GM23338 (cell line): Measurements from ENCODE around the gene LRRN4CL. TPM values are rescaled to one million over a fixed set of nuclear protein-coding genes. Genes with fewer than 3 reads are reported as not detected.

Source experiments
- ATAC-seq: fragments of 200-7000 bp; cut with Tn5 transposase; 3 replicates; pipeline ENCODE4 v1.9.1; 2020
- DNase-seq: peaks from one replicate; pipeline ENCODE4 v3.0.0-alpha.2; 2015; ENCODE audit warnings: low spot score
- H2AFZ ChIP-seq: fragments of 200-600 bp; sonication (generic); 2 replicates; pipeline ENCODE4 v1.8.0; 2016; ENCODE audit warnings: antibody characterized with exemption, mild to moderate bottlenecking, moderate library complexity
- H3F3A ChIP-seq: fragments of 200-600 bp; sonication (generic); replicated peaks from 2 replicates; pipeline ENCODE4 v1.8.0; 2017; ENCODE audit warnings: antibody characterized with exemption, mixed run types, low read depth
- H3K27ac ChIP-seq: fragments of 200-600 bp; sonication (generic); 2 replicates; pipeline ENCODE4 v1.6.1; 2016; ENCODE audit warnings: low read depth
- H3K27me3 ChIP-seq: fragments of 200-600 bp; sonication (generic); 2 replicates; pipeline ENCODE4 v1.8.0; 2016; ENCODE audit warnings: mild to moderate bottlenecking, mixed run types, moderate library complexity; ENCODE audit not compliant: insufficient read depth
- H3K36me3 ChIP-seq: fragments of 200-600 bp; sonication (generic); 2 replicates; pipeline ENCODE4 v1.8.0; 2016; ENCODE audit warnings: mild to moderate bottlenecking; ENCODE audit not compliant: insufficient read depth
- H3K4me1 ChIP-seq: fragments of 200-600 bp; sonication (generic); 2 replicates; pipeline ENCODE4 v1.8.0; 2016; ENCODE audit warnings: mild to moderate bottlenecking, moderate library complexity; ENCODE audit not compliant: insufficient read depth
- H3K4me2 ChIP-seq: fragments of 200-600 bp; sonication (generic); 2 replicates; pipeline ENCODE4 v1.7.1; 2017; ENCODE audit warnings: mixed run types
- H3K4me3 ChIP-seq: fragments of 200-600 bp; sonication (generic); 2 replicates; pipeline ENCODE4 v1.6.1; 2016; ENCODE audit warnings: mixed run types
- H3K79me2 ChIP-seq: fragments of 200-600 bp; sonication (generic); replicated peaks from 2 replicates; pipeline ENCODE4 v1.8.0; 2017; ENCODE audit warnings: mild to moderate bottlenecking; ENCODE audit not compliant: insufficient read depth
- H3K9me2 ChIP-seq: fragments of 200-600 bp; sonication (generic); 2 replicates; pipeline ENCODE4 v1.8.0; 2017; ENCODE audit not compliant: insufficient read depth
- H4K20me1 ChIP-seq: fragments of 200-600 bp; sonication (generic); replicated peaks from 2 replicates; pipeline ENCODE4 v1.8.0; 2017; ENCODE audit warnings: mild to moderate bottlenecking; ENCODE audit not compliant: insufficient read depth
- H3K27ac Mint-ChIP-seq: 2 replicates; pipeline ENCODE4 v1.8.0; 2020; ENCODE audit warnings: inconsistent platforms, mild to moderate bottlenecking, moderate library complexity, mixed read lengths
- H3K27me3 Mint-ChIP-seq: 3 replicates; pipeline ENCODE4 v1.8.0; 2022; ENCODE audit warnings: low read depth, mild to moderate bottlenecking, moderate library complexity, mixed read lengths, inconsistent platforms; ENCODE audit not compliant: insufficient read depth, poor library complexity
- H3K36me3 Mint-ChIP-seq: 3 replicates; pipeline ENCODE4 v1.8.0; 2021; ENCODE audit warnings: low read depth, mild to moderate bottlenecking, inconsistent platforms, moderate library complexity, mixed read lengths
- H3K4me1 Mint-ChIP-seq: 3 replicates; pipeline ENCODE4 v1.8.0; 2020; ENCODE audit warnings: mild to moderate bottlenecking, inconsistent platforms, mixed read lengths
- H3K4me3 Mint-ChIP-seq: 3 replicates; pipeline ENCODE4 v1.8.0; 2021; ENCODE audit warnings: moderate library complexity, mild to moderate bottlenecking, inconsistent platforms, mixed read lengths
- H3K9me3 Mint-ChIP-seq: 3 replicates; pipeline ENCODE4 v1.8.0; 2020; ENCODE audit warnings: moderate library complexity, mild to moderate bottlenecking, inconsistent platforms, mixed read lengths
- CREB1 ChIP-seq: fragments of 250-450 bp; sonication (Bioruptor Pico); IDR thresholded peaks from 2 replicates; pipeline ENCODE4 v1.5.0; 2020; ENCODE audit warnings: low read depth, mild to moderate bottlenecking, moderate library complexity
- EZH2phosphoT487 ChIP-seq: fragments of 200-600 bp; sonication (generic); IDR thresholded peaks from one replicate; pipeline ENCODE4 v1.8.1; 2018; ENCODE audit warnings: antibody characterized with exemption; ENCODE audit not compliant: unreplicated experiment
- JUNB ChIP-seq: IDR thresholded peaks from one replicate; pipeline ENCODE4 v1.6.1; 2016; ENCODE audit warnings: antibody characterized with exemption; ENCODE audit not compliant: unreplicated experiment
- NANOG ChIP-seq: IDR thresholded peaks from 2 replicates; pipeline ENCODE4 v1.6.1; 2016; ENCODE audit warnings: antibody characterized with exemption, borderline replicate concordance
- POLR2AphosphoS5 ChIP-seq: IDR thresholded peaks from 2 replicates; pipeline ENCODE4 v1.6.1; 2016; ENCODE audit warnings: antibody characterized with exemption, low read depth
- STAT1 ChIP-seq: IDR thresholded peaks from one replicate; pipeline ENCODE4 v1.6.1; 2016; ENCODE audit warnings: antibody characterized with exemption; ENCODE audit not compliant: unreplicated experiment
- ZNF114 ChIP-seq: fragments of 250-450 bp; sonication (Bioruptor Pico); IDR thresholded peaks from 2 replicates; pipeline ENCODE4 v1.5.0; 2020; ENCODE audit warnings: mild to moderate bottlenecking, moderate library complexity
- polyA plus RNA-seq: library from polyadenylated mRNA; unstranded; fragments of >200 nt; fragmentation: Nextera tagmentation; extraction: Ambion mirVana; gene quantifications from 2 replicates; pipeline ENCODE4 v1.2.1, GENCODE V29; 2016
- total RNA-seq: library from RNA; depleted of rRNA; stranded (reverse); fragments of >200 nt; shearing (Covaris generic); gene quantifications from 2 replicates; pipeline ENCODE4 v1.2.3, GENCODE V29; 2014
- TF ChIP-seq, protein P1 (sequence below): IDR thresholded peaks from one replicate; pipeline ENCODE4 v1.6.1; 2018; ENCODE audit warnings: antibody characterized with exemption; ENCODE audit not compliant: unreplicated experiment
- TF ChIP-seq, protein P2 (sequence below): IDR thresholded peaks from 2 replicates; pipeline ENCODE4 v1.6.1; 2016; ENCODE audit warnings: antibody characterized with exemption
- TF ChIP-seq, protein P3 (sequence below), 2 experiments: fragments of 200-600 bp in 1 of 2; sonication (generic) in 1 of 2; conservative IDR thresholded peaks; 2 replicates each; pipeline versions ENCODE4 v1.5.1 to v1.6.1; 2016 to 2017; ENCODE audit warnings: antibody characterized with exemption in 2 of 2, low read depth in 2 of 2, mild to moderate bottlenecking in 2 of 2, moderate library complexity in 1 of 2

Gene LRRN4CL
- total and polyA plus RNA-seq, 2 experiments from 2014 or later = 0.08 to 0.21 TPM

DNA sequence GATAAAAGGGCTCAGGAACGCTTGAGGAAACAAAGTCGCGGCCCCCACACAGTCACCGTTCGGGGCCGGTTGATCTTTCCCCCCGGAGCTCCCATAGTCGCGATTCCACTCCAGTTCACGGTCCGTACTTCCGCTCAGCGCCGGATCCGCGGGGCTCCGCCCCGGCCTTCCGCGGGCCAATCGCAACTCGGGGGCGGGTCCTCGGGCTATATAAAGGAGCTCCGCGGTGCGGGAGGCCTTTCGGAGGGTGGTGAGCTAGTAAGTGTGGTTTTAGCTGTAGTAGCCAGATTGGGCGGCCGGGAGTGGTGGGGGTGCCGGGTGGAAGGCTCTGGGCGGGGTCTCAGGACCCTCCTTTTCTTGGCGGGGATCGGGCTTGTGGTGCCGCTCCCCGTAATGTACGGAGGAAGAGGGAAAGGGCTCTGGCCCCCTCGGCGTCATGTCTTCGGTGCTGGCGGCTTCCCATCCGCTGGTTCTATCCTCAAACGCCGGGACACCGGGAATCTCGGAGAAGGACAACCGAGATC, 24.2 kb downstream of the LRRN4CL start, which contains the start of the genes C11orf98 and CSKMT:
C11orf98 (minus strand) TSS at position 136 of the 524 bp plus-strand sequence; CDS start at position 95, 41 bp downstream.
CSKMT (plus strand) TSS at position 238 of the 524 bp plus-strand sequence. CDS start 568 bp downstream, outside the sequence.
- peak; percentile 84 for ATAC-seq
- Mint-ChIP-seq H3K27ac (peak within 1 kb of the TSS; percentile 98), H3K4me1 (peaks cover 17% of the 10 kb centered on the region), H3K36me3 (peaks cover 56% of the 10 kb centered on the region), H3K9me3 (no peaks in the 10 kb centered on the region; the same call in 2 of the 3 replicates), H3K4me3 (peak within 1 kb of the TSS; percentile 98), H3K27me3 (peaks cover 13% of the 10 kb centered on the region)
- Histone ChIP-seq H3K9me2 (no peaks in the 10 kb centered on the region), H3K79me2 (peaks cover 51% of the 10 kb centered on the region), H2AFZ (peak within 1 kb of the TSS; percentile 93), H3K4me3 (peak within 1 kb of the TSS; percentile 99), H3K27me3 (no peaks in the 10 kb centered on the region), H3K4me2 (peak within 1 kb of the TSS; percentile 97), H3K36me3 (peaks cover 20% of the 10 kb centered on the region), H3K27ac (peak within 1 kb of the TSS; percentile 98), H3F3A (peaks cover 65% of the 10 kb centered on the region), H3K4me1 (peaks cover 26% of the 10 kb centered on the region), H4K20me1 (peaks cover 15% of the 10 kb centered on the region)
- peak; percentile 96 for DNase-seq
- TF ChIP-seq, protein P1, sequence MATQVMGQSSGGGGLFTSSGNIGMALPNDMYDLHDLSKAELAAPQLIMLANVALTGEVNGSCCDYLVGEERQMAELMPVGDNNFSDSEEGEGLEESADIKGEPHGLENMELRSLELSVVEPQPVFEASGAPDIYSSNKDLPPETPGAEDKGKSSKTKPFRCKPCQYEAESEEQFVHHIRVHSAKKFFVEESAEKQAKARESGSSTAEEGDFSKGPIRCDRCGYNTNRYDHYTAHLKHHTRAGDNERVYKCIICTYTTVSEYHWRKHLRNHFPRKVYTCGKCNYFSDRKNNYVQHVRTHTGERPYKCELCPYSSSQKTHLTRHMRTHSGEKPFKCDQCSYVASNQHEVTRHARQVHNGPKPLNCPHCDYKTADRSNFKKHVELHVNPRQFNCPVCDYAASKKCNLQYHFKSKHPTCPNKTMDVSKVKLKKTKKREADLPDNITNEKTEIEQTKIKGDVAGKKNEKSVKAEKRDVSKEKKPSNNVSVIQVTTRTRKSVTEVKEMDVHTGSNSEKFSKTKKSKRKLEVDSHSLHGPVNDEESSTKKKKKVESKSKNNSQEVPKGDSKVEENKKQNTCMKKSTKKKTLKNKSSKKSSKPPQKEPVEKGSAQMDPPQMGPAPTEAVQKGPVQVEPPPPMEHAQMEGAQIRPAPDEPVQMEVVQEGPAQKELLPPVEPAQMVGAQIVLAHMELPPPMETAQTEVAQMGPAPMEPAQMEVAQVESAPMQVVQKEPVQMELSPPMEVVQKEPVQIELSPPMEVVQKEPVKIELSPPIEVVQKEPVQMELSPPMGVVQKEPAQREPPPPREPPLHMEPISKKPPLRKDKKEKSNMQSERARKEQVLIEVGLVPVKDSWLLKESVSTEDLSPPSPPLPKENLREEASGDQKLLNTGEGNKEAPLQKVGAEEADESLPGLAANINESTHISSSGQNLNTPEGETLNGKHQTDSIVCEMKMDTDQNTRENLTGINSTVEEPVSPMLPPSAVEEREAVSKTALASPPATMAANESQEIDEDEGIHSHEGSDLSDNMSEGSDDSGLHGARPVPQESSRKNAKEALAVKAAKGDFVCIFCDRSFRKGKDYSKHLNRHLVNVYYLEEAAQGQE = peak; percentile 37
- TF ChIP-seq, protein P2, sequence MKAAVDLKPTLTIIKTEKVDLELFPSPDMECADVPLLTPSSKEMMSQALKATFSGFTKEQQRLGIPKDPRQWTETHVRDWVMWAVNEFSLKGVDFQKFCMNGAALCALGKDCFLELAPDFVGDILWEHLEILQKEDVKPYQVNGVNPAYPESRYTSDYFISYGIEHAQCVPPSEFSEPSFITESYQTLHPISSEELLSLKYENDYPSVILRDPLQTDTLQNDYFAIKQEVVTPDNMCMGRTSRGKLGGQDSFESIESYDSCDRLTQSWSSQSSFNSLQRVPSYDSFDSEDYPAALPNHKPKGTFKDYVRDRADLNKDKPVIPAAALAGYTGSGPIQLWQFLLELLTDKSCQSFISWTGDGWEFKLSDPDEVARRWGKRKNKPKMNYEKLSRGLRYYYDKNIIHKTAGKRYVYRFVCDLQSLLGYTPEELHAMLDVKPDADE = no peak; the same call in none of the 2 replicates
- TF ChIP-seq, protein P3, sequence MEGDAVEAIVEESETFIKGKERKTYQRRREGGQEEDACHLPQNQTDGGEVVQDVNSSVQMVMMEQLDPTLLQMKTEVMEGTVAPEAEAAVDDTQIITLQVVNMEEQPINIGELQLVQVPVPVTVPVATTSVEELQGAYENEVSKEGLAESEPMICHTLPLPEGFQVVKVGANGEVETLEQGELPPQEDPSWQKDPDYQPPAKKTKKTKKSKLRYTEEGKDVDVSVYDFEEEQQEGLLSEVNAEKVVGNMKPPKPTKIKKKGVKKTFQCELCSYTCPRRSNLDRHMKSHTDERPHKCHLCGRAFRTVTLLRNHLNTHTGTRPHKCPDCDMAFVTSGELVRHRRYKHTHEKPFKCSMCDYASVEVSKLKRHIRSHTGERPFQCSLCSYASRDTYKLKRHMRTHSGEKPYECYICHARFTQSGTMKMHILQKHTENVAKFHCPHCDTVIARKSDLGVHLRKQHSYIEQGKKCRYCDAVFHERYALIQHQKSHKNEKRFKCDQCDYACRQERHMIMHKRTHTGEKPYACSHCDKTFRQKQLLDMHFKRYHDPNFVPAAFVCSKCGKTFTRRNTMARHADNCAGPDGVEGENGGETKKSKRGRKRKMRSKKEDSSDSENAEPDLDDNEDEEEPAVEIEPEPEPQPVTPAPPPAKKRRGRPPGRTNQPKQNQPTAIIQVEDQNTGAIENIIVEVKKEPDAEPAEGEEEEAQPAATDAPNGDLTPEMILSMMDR (conservative IDR thresholded peaks at IDR 0.05; ENCODE audit: low read depth in 2 of 2) = no peak
- TF ChIP-seq STAT1 (no peak), POLR2AphosphoS5 (peak; percentile 100)

DNA sequence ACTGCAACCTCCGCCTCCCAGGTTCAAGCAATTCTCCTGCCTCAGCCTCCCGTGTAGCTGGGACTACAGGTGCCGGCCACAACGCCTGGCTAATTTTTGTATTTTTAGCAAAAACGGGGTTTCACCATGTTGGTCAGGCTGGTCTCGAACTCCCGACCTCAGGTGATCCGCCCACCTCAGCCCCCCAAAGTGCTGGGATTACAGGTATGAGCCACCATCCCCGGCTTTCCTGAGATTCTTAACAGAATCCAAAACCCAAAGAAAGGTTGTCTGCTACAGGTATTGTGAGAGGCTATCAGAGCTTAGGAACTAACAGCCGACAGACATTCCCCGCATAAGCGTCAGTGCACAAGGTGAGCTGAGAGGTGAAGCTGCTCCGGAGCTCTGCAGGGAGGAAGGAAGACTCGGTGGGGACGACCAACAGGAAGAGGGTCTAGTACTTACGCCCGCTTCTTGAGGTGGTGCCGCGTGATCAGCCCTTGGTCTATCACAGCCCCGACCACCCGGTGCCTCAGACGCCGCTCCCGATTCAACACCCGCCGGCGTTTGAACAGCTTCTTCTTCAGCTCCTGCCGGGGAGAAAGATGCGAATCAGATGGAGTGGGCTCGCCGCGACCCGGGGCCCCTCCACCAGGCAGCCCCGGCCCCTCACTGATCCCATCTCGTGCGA, 24.8 kb downstream of the LRRN4CL start:
- Mint-ChIP-seq H3K27ac (peak overlapping the region; percentile 98), H3K36me3 (peaks cover 56% of the 10 kb centered on the region), H3K9me3 (no peaks in the 10 kb centered on the region; the same call in 2 of the 3 replicates), H3K4me1 (peaks cover 17% of the 10 kb centered on the region), H3K4me3 (peak overlapping the region; percentile 98), H3K27me3 (peaks cover 13% of the 10 kb centered on the region)
- Histone ChIP-seq H3K9me2 (no peaks in the 10 kb centered on the region), H3K4me1 (peaks cover 20% of the 10 kb centered on the region), H3K4me3 (peak overlapping the region; percentile 99), H3K27me3 (no peaks in the 10 kb centered on the region), H3K4me2 (peak overlapping the region; percentile 97), H3F3A (peaks cover 59% of the 10 kb centered on the region), H3K36me3 (peaks cover 20% of the 10 kb centered on the region), H3K27ac (peak overlapping the region; percentile 98), H2AFZ (peak overlapping the region; percentile 93), H3K79me2 (peaks cover 51% of the 10 kb centered on the region), H4K20me1 (peaks cover 15% of the 10 kb centered on the region)
- DNase-seq (peak; percentile 88), ATAC-seq (peak; percentile 66)
- no peak for TF ChIP-seq EZH2phosphoT487
- TF ChIP-seq, protein P2 = no peak; the same call in 1 of the 2 replicates
- TF ChIP-seq NANOG = no peak
- no peak for TF ChIP-seq POLR2AphosphoS5
- no peak for TF ChIP-seq JUNB
- no peak for TF ChIP-seq ZNF114 (CRISPR knock-in tag)
- TF ChIP-seq CREB1 = no peak
- TF ChIP-seq STAT1 = no peak
- TF ChIP-seq, protein P1 = no peak
